Naive thymus-derived CD8-positive, alpha-beta T cell (primary cell): ENCODE data around the gene GSTA1. TPM values are rescaled to one million over a fixed set of nuclear protein-coding genes. Genes with fewer than 3 reads are reported as not detected.
"Not testable (repeated sequence)": the region's sequence is repeated elsewhere in the genome, so short reads cannot be mapped to it uniquely, and the experiment has no call there.

Experiments
- ATAC-seq, 2 donors: fragments of 150-1000 bp; cut with Tn5 transposase in 1 of 2; sonication (Bioruptor Pico), chemical (Tn5 transposase) in 1 of 2; 1 replicate in 1 of 2; 2 replicates in 1 of 2; pipeline ENCODE4 v1.10.0; 2021; ENCODE audit warnings: mild to moderate bottlenecking in 2 of 2, moderate library complexity in 2 of 2
- POLR2A ChIA-PET: fragments of 350-600 bp; sonication (Branson Sonifier 250); formaldehyde crosslinking; loops from one replicate; lab custom pipeline; 2021; ENCODE audit warnings: antibody characterized with exemption; lab: Charles Lee
- DNase-seq, 10 donors: peaks; one replicate each; pipeline versions ENCODE4 v3.0.0 to v3.0.0-alpha.2; 2020 to 2022
- H3K27ac Mint-ChIP-seq, 10 donors: one replicate each; pipeline ENCODE4 v1.8.0; 2020 to 2022; ENCODE audit warnings: mild to moderate bottlenecking in 10 of 10, mixed read lengths in 10 of 10, moderate library complexity in 4 of 10, inconsistent platforms in 1 of 10
- H3K27me3 Mint-ChIP-seq, 5 donors: one replicate each; pipeline ENCODE4 v1.8.0; 2021 to 2022; ENCODE audit warnings: mixed read lengths in 5 of 5
- H3K36me3 Mint-ChIP-seq, 3 donors: one replicate each; pipeline ENCODE4 v1.8.0; 2020 to 2022; ENCODE audit warnings: mixed read lengths in 3 of 3, mild to moderate bottlenecking in 2 of 3, inconsistent platforms in 1 of 3
- H3K4me1 Mint-ChIP-seq, 4 donors: one replicate each; pipeline ENCODE4 v1.8.0; 2021 to 2022; ENCODE audit warnings: mixed read lengths in 4 of 4
- H3K4me3 Mint-ChIP-seq, 10 donors: one replicate each; pipeline ENCODE4 v1.8.0; 2020 to 2022; ENCODE audit warnings: mild to moderate bottlenecking in 10 of 10, mixed read lengths in 10 of 10, moderate library complexity in 6 of 10, inconsistent platforms in 1 of 10
- H3K9me3 Mint-ChIP-seq, 9 donors: one replicate each; pipeline ENCODE4 v1.8.0; 2020 to 2022; ENCODE audit warnings: mixed read lengths in 9 of 9, mild to moderate bottlenecking in 3 of 9, inconsistent platforms in 1 of 9, moderate library complexity in 1 of 9
- polyA plus RNA-seq, 3 donors: library from polyadenylated mRNA; unstranded; fragments of 300-500 nt; fragmentation: Illumina TruSeq; gene quantifications; one replicate each; pipeline ENCODE4 v1.2.3, GENCODE V29; 2021
- total RNA-seq, 8 experiments: library from RNA in 2 of 8; stranded (reverse) in 2 of 8; gene quantifications; one replicate each; pipeline ENCODE4 v1.2.3 and lab custom pipeline; 2021 to 2026

Gene GSTA1
- total and polyA plus RNA-seq, 5 experiments from 2014 or later: not detected

GRCh38 chr6:52826513-52826912 lies 22.9 kb upstream of the GSTA1 start:
- Mint-ChIP-seq H3K9me3 (peaks cover 0 to 14% (median 7%) of the 10 kb centered on the region in 9 donors), H3K4me3 (no peak overlapping the region), H3K27me3 (peaks cover 2 to 12% (median 7%) of the 10 kb centered on the region in 5 donors), H3K27ac (no peak overlapping the region), H3K36me3 (peaks cover 0 to 12% (median 9%) of the 10 kb centered on the region in 3 donors), H3K4me1 (no peaks in the 10 kb centered on the region)
- no peak for ATAC-seq
- DNase-seq: no peak
- POLR2A ChIA-PET: no interaction called here

- peaks cover 0 to 14% (median 7%) of the 10 kb centered on the region in 9 donors for H3K9me3 Mint-ChIP-seq
- H3K27ac Mint-ChIP-seq, DNase-seq, ATAC-seq, H3K4me1 Mint-ChIP-seq, POLR2A ChIA-PET: not testable (repeated sequence)
- peaks cover 2 to 12% (median 7%) of the 10 kb centered on the region in 5 donors for H3K27me3 Mint-ChIP-seq
- peak overlapping the region in 1 of 10 donors; percentile 51 for H3K4me3 Mint-ChIP-seq
- peaks cover 0 to 12% (median 9%) of the 10 kb centered on the region in 3 donors for H3K36me3 Mint-ChIP-seq
These were observed 22.4 kb upstream of the GSTA1 start for GRCh38 chr6:52825900-52826459.

GRCh38 chr6:52825270-52825793 lies 21.7 kb upstream of the GSTA1 start:
- peaks cover 0 to 12% (median 9%) of the 10 kb centered on the region in 3 donors for H3K36me3 Mint-ChIP-seq
- peaks cover 0 to 17% (median 7%) of the 10 kb centered on the region in 9 donors for H3K9me3 Mint-ChIP-seq
- H3K4me3 Mint-ChIP-seq: peak overlapping the region in 1 of 10 donors; percentile 51
- H3K27me3 Mint-ChIP-seq, DNase-seq, H3K27ac Mint-ChIP-seq, POLR2A ChIA-PET, H3K4me1 Mint-ChIP-seq, ATAC-seq: not testable (repeated sequence)

GRCh38 chr6:52821842-52822241 lies 18.2 kb upstream of the GSTA1 start:
- peaks cover 0 to 12% (median 9%) of the 10 kb centered on the region in 3 donors for H3K36me3 Mint-ChIP-seq
- POLR2A ChIA-PET: no interaction called here
- no peak for DNase-seq
- H3K4me3 Mint-ChIP-seq: no peak overlapping the region
- H3K4me1 Mint-ChIP-seq: no peaks in the 10 kb centered on the region
- H3K27ac Mint-ChIP-seq: no peak overlapping the region
- peaks cover 1 to 9% (median 7%) of the 10 kb centered on the region in 5 donors for H3K27me3 Mint-ChIP-seq
- H3K9me3 Mint-ChIP-seq: peaks cover 0 to 17% (median 7%) of the 10 kb centered on the region in 9 donors
- ATAC-seq: no peak

GRCh38 chr6:52820198-52820597 lies 16.6 kb upstream of the GSTA1 start:
- H3K9me3 Mint-ChIP-seq: peaks cover 0 to 17% (median 7%) of the 10 kb centered on the region in 9 donors
- ATAC-seq (no peak), DNase-seq (no peak)
- H3K4me3 Mint-ChIP-seq: no peak overlapping the region
- H3K36me3 Mint-ChIP-seq: peaks cover 0 to 12% (median 9%) of the 10 kb centered on the region in 3 donors
- H3K4me1 Mint-ChIP-seq: no peaks in the 10 kb centered on the region
- POLR2A ChIA-PET: no interaction called here
- H3K27ac Mint-ChIP-seq: no peak overlapping the region
- H3K27me3 Mint-ChIP-seq: peaks cover 0 to 5% (median 2%) of the 10 kb centered on the region in 5 donors

- DNase-seq (peak in 7 of 10 donors; percentile 21 to 40 (median 34)), ATAC-seq (peak; percentile 52 to 57)
- Mint-ChIP-seq H3K27ac (no peak overlapping the region), H3K36me3 (no peaks in the 10 kb centered on the region), H3K4me3 (no peak overlapping the region), H3K27me3 (peaks cover 0 to 21% (median 10%) of the 10 kb centered on the region in 5 donors), H3K4me1 (no peaks in the 10 kb centered on the region), H3K9me3 (peaks cover 0 to under 1% (median 0%) of the 10 kb centered on the region in 9 donors)
- POLR2A ChIA-PET: no interaction called here
These were observed 11.8 kb upstream of the GSTA1 start for GRCh38 chr6:52815167-52816092.

GRCh38 chr6:52814545-52814944 lies 10.9 kb upstream of the GSTA1 start:
- peaks cover 0 to 21% (median 10%) of the 10 kb centered on the region in 5 donors for H3K27me3 Mint-ChIP-seq
- H3K27ac Mint-ChIP-seq, POLR2A ChIA-PET, H3K9me3 Mint-ChIP-seq, ATAC-seq, H3K36me3 Mint-ChIP-seq, H3K4me3 Mint-ChIP-seq, H3K4me1 Mint-ChIP-seq, DNase-seq: not testable (repeated sequence)

- H3K36me3 Mint-ChIP-seq, POLR2A ChIA-PET, ATAC-seq, DNase-seq, H3K9me3 Mint-ChIP-seq, H3K27ac Mint-ChIP-seq, H3K4me1 Mint-ChIP-seq, H3K4me3 Mint-ChIP-seq: not testable (repeated sequence)
- H3K27me3 Mint-ChIP-seq: peaks cover 5 to 40% (median 21%) of the 10 kb centered on the region in 5 donors
These were observed 6.2 kb upstream of the GSTA1 start for GRCh38 chr6:52809777-52810176.

GRCh38 chr6:52808660-52809059 lies 5.0 kb upstream of the GSTA1 start:
- POLR2A ChIA-PET: no interaction called here
- no peaks in the 10 kb centered on the region for H3K4me1 Mint-ChIP-seq
- peaks cover 8 to 51% (median 22%) of the 10 kb centered on the region in 5 donors for H3K27me3 Mint-ChIP-seq
- DNase-seq: no peak
- H3K4me3 Mint-ChIP-seq: no peak overlapping the region
- no peaks in the 10 kb centered on the region for H3K9me3 Mint-ChIP-seq
- no peak overlapping the region for H3K27ac Mint-ChIP-seq
- H3K36me3 Mint-ChIP-seq: no peaks in the 10 kb centered on the region
- ATAC-seq: no peak

- H3K4me1 Mint-ChIP-seq: no peaks in the 10 kb centered on the region
- no peaks in the 10 kb centered on the region for H3K36me3 Mint-ChIP-seq
- H3K27ac Mint-ChIP-seq: no peak overlapping the region
- H3K4me3 Mint-ChIP-seq: no peak overlapping the region
- POLR2A ChIA-PET: no interaction called here
- no peaks in the 10 kb centered on the region for H3K9me3 Mint-ChIP-seq
- no peak for ATAC-seq
- DNase-seq: no peak
- peaks cover 15 to 69% (median 21%) of the 10 kb centered on the region in 5 donors for H3K27me3 Mint-ChIP-seq
These were observed 810 bp downstream of the GSTA1 start for GRCh38 chr6:52802806-52803205.

- POLR2A ChIA-PET: no interaction called here
- no peaks in the 10 kb centered on the region for H3K9me3 Mint-ChIP-seq
- no peaks in the 10 kb centered on the region for H3K36me3 Mint-ChIP-seq
- ATAC-seq (no peak), DNase-seq (no peak)
- no peak overlapping the region for H3K4me3 Mint-ChIP-seq
- H3K27me3 Mint-ChIP-seq: peaks cover 13 to 60% (median 23%) of the 10 kb centered on the region in 5 donors
- no peak overlapping the region for H3K27ac Mint-ChIP-seq
- H3K4me1 Mint-ChIP-seq: no peaks in the 10 kb centered on the region
These were observed 2.3 kb downstream of the GSTA1 start for GRCh38 chr6:52801188-52801841.

- H3K36me3 Mint-ChIP-seq, H3K4me3 Mint-ChIP-seq, DNase-seq, H3K4me1 Mint-ChIP-seq, ATAC-seq, H3K9me3 Mint-ChIP-seq, POLR2A ChIA-PET: not testable (repeated sequence)
- peak overlapping the region in 1 of 10 donors; percentile 58 for H3K27ac Mint-ChIP-seq
- peaks cover 8 to 54% (median 27%) of the 10 kb centered on the region in 5 donors for H3K27me3 Mint-ChIP-seq
These were observed 4.3 kb downstream of the GSTA1 start for GRCh38 chr6:52799272-52799671.
